Ovary (tissue), 9 donors: ENCODE data around the gene PPARD. TPM values are rescaled to one million over a fixed set of nuclear protein-coding genes. Genes with fewer than 3 reads are reported as not detected.
"Not testable (repeated sequence)": the region's sequence is repeated elsewhere in the genome, so short reads cannot be mapped to it uniquely, and the experiment has no call there.

Source experiments
- DNase-seq, 5 donors: peaks; one replicate each; pipeline ENCODE4 v3.0.0-alpha.2; 2019 to 2020
- H3K27ac ChIP-seq, 2 donors: fragments of 200-600 bp; one replicate each; pipeline versions ENCODE4 v1.5.1 to v1.8.0; 2019 to 2022
- H3K27me3 ChIP-seq: fragments of 200-600 bp; one replicate; pipeline ENCODE4 v1.8.0; 2022
- H3K36me3 ChIP-seq: fragments of 200-600 bp; sonication (generic); one replicate; pipeline ENCODE4 v1.5.1; 2019
- H3K4me1 ChIP-seq: one replicate; pipeline ENCODE4 v1.8.1; 2013; ENCODE audit warnings: mild to moderate bottlenecking, moderate library complexity; ENCODE audit not compliant: insufficient read depth
- H3K4me3 ChIP-seq: fragments of 200-600 bp; sonication (generic); one replicate; pipeline ENCODE4 v1.5.1; 2017
- H3K9me3 ChIP-seq, 2 donors: fragments of 200-600 bp in 1 of 2; sonication (generic) in 1 of 2; one replicate each; pipeline versions ENCODE4 v1.5.1 to v1.8.1; 2013 to 2019; ENCODE audit warnings: mild to moderate bottlenecking in 1 of 2, moderate library complexity in 1 of 2
- EP300 ChIP-seq: sonication (generic); formaldehyde crosslinking; IDR thresholded peaks from one replicate; pipeline ENCODE4 v1.6.1; 2017; ENCODE audit warnings: antibody characterized with exemption
- POLR2A ChIP-seq: fragments of 450-650 bp; IDR thresholded peaks from one replicate; pipeline ENCODE4 v1.6.1; 2017; ENCODE audit warnings: antibody characterized with exemption, mild to moderate bottlenecking, moderate library complexity
- WGBS, 3 donors: extraction: QIAGEN DNeasy Blood & Tissue Kit in 1 of 3; methylation state at CpG; one replicate each; pipeline versions ENCODE4 v1.1.5 to v1.1.7; 2013 to 2017; 5-methylcytosine and 5-hydroxymethylcytosine counted together
- intact Hi-C, 4 donors: fragments of 100-400 bp; cut with DNase I; formaldehyde crosslinking; loops; one replicate each; pipeline versions ENCODE4 v1.11.0 to v1.15.1; 2022 to 2023
- polyA plus RNA-seq, 2 donors: library from polyadenylated mRNA; stranded (reverse); fragments of 200-250 nt in 1 of 2; fragments of 350-450 nt in 1 of 2; fragmentation: Illumina TruSeq in 1 of 2; extraction: RNeasy Lipid Tissue Mini Kit (QIAGEN cat#74804) in 1 of 2; gene quantifications; one replicate each; pipeline ENCODE4 v1.2.3, GENCODE V29; 2013 to 2014
- total RNA-seq, 7 donors: library from RNA; depleted of rRNA in 2 of 7; stranded (reverse); fragments of >200 nt in 2 of 7; fragmentation: NEBNext Ultra II Directional in 3 of 7; extraction: Animal tissue kit (Norgen Biotek cat#: 25700) in 3 of 7; gene quantifications; one replicate each; pipeline versions ENCODE4 v1.1.0 to v1.2.4, GENCODE V29; 2016 to 2023
- TF ChIP-seq, protein P1 (sequence below), 3 donors: fragments of 450-650 bp in 2 of 3; fragments of 200-600 bp in 1 of 3; IDR thresholded peaks; one replicate each; pipeline versions ENCODE4 v1.5.1 to v1.8.0; 2016 to 2022; ENCODE audit warnings: antibody characterized with exemption in 3 of 3, mild to moderate bottlenecking in 1 of 3
- donor health status: DM: no; HTN: no; CAD: no; lungs with moderate emphysema.
- donor health status: DM: no; HTN: no; CAD: no.
- donor health status: Bipolar disorder and iron deficiency.
- donor health status: DM: yes; HTN: yes; CAD: no.
- donor health status: DM: no; HTN: no; CAD: no.
- donor health status: DM: yes; HTN: yes; CAD: no.

Gene PPARD
- total and polyA plus RNA-seq, 9 donors: 7.9 to 55.9 (median 25.0) TPM

DNA sequence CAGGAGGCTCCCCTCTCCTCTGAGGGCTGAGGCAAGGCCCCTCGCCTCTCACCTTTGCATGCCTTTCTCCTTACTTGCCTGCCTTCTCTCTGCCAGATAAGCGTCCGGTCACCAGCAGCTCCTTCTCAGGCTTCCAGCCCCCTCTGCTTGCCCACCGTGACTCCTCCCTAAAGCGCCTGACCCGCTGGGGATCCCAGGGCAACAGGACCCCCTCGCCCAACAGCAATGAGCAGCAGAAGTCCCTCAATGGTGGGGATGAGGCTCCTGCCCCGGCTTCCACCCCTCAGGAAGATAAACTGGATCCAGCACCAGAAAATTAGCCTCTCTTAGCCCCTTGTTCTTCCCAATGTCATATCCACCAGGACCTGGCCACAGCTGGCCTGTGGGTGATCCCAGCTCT lies 21.3 kb upstream of the PPARD start:
- WGBS, 3 donors: 86 to 90% (median 87%) methylated on average over 8 of the region's 8 CpGs
- no peak for DNase-seq

DNA sequence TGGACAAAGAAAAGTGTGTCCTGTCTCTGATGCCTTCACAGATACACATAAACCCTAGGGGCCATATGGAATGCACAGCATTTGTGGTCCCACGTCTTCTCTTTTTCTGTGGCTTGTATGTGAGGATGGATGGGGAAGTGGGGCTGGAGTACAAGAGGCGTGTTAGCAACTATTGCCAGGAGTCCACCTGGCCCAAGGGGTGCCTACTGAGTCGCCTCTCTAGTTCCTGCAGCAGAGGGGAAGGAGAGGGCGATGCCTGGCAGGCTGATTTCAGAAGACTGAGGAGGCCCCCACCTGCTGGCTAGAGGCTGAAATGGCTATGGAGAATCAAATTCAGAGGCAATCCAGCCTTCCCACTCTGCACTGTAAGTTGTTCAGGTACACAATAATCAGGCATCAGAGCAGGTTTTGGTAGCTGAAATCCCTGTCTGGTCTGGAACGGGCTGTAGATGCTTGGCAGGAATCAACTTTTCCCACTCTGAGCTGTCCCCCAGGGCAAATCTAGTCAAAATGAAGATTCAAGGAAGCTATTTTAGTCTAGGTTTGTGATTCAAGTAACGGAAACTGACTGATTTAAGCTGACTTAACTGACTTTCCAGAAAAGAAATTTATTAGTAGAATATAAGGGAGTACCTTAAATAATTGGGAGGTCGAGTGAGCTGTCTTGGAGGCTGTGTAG lies 14.9 kb upstream of the PPARD start:
- no peak overlapping the region for H3K27ac ChIP-seq
- no peaks in the 10 kb centered on the region for H3K4me1 ChIP-seq
- TF ChIP-seq, protein P1, sequence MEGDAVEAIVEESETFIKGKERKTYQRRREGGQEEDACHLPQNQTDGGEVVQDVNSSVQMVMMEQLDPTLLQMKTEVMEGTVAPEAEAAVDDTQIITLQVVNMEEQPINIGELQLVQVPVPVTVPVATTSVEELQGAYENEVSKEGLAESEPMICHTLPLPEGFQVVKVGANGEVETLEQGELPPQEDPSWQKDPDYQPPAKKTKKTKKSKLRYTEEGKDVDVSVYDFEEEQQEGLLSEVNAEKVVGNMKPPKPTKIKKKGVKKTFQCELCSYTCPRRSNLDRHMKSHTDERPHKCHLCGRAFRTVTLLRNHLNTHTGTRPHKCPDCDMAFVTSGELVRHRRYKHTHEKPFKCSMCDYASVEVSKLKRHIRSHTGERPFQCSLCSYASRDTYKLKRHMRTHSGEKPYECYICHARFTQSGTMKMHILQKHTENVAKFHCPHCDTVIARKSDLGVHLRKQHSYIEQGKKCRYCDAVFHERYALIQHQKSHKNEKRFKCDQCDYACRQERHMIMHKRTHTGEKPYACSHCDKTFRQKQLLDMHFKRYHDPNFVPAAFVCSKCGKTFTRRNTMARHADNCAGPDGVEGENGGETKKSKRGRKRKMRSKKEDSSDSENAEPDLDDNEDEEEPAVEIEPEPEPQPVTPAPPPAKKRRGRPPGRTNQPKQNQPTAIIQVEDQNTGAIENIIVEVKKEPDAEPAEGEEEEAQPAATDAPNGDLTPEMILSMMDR (IDR thresholded peaks at IDR 0.05): peak in 1 of 3 donors; percentile 30
- no peak for TF ChIP-seq EP300
- no peak for TF ChIP-seq POLR2A
- no peak overlapping the region for H3K4me3 ChIP-seq
- 39 to 49% (median 47%) methylated on average over 7 of the region's 7 CpGs for WGBS, 3 donors
- H3K9me3 ChIP-seq: no peaks in the 10 kb centered on the region
- DNase-seq: peak in 3 of 5 donors; percentile 32 to 56 (median 44)
- H3K27me3 ChIP-seq: no peaks in the 10 kb centered on the region
- no peaks in the 10 kb centered on the region for H3K36me3 ChIP-seq
- intact Hi-C loops: no loop called here

More for the DNA sequence above, 21.3 kb upstream of the PPARD start:
- Histone ChIP-seq H3K9me3 (no peaks in the 10 kb centered on the region), H3K27ac (no peak overlapping the region), H3K4me1 (no peaks in the 10 kb centered on the region), H3K27me3 (no peaks in the 10 kb centered on the region), H3K4me3 (no peak overlapping the region), H3K36me3 (no peaks in the 10 kb centered on the region)
- intact Hi-C loops: no loop called here
- TF ChIP-seq, protein P1 (IDR thresholded peaks at IDR 0.05): no peak
- no peak for TF ChIP-seq POLR2A
- no peak for TF ChIP-seq EP300

DNA sequence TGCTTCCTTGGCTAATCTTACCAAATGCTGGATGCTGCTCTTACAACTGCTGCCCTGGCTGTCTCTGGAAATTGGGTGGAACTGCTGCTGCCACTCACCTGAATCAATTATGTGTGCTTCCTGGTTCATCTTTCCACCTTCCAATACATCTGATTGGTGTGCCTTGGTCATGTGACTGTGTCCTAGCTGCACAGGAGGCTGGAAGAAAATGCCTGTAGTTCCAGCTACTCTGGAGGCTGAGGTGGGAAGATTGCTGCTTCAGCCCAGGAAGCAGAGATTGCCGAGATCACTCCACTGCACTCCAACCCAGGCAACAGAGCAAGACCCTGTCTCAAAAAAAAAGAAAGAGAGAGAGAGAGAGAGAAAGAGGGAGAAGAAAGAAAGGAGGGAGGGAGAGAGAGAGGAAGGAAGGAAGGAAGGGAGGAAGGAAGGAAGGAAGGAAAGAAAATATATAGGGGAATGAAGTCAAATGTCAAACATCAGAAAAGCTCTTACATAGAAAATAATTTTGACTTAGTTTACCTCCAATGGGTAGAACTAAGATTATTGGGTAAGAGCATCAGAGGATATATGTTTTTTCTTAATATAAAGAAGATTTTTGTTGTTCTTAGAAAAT lies 14.1 kb upstream of the PPARD start:
- TF ChIP-seq POLR2A: no peak
- TF ChIP-seq, protein P1 (IDR thresholded peaks at IDR 0.05): no peak
- Histone ChIP-seq H3K27ac (no peak overlapping the region), H3K36me3 (no peaks in the 10 kb centered on the region), H3K9me3 (no peaks in the 10 kb centered on the region), H3K27me3 (no peaks in the 10 kb centered on the region), H3K4me1 (no peaks in the 10 kb centered on the region), H3K4me3 (no peak overlapping the region)
- DNase-seq: no peak
- 90 to 100% (median 100%) methylated on average over 1 of the region's 1 CpG for WGBS, 3 donors
- intact Hi-C loops: no loop called here

DNA sequence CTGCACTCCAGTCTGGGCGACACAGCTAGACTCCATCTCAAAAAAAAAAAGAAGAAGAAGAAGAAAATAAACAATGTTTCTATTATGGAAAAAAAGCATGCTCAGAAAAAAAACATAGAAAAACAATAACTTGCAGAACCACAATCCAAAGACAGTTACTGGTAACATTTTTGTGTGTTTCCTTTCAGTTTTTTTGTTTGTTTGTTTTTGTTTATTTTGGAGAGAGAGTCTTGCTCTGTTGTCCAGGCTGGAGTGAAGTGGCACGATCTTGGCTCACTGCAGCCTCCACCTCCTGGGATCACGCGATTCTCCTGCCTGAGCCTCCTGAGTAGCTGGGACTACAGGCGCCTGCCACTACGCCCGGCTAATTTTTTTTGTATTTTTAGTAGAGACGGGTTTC lies 13.4 kb upstream of the PPARD start:
- H3K4me1 ChIP-seq, H3K27ac ChIP-seq, DNase-seq, H3K27me3 ChIP-seq, H3K36me3 ChIP-seq, H3K4me3 ChIP-seq, intact Hi-C loops, H3K9me3 ChIP-seq: not testable (repeated sequence)
- 87 to 91% (median 88%) methylated on average over 8 of the region's 8 CpGs for WGBS, 3 donors

DNA sequence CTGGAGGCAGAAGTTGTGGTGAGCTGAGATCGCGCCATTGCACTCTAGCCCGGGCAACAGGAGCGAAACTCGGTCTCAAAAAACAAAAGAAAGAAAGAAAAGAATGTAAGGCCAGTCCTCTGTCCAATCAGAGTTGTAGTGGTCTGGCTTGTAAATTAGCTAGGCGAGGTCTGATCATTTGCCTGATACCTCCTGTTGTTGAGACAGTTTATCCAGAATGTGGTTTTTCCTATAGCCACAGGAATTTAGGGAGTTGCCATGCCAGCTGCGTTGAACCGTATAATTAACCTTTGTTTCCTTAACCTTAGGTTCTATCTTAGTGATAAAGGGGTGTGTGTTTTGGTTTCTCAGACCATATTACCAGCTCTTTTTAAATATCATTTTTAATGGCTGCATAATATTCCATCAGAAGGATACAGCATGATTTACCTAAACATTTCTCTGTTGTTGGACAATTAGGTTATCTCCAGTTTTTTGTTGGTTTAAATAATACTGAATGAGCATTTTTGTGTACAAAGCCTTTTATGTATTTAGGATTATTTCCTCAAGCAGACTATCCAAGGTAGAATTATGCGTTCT lies 11.7 kb upstream of the PPARD start:
- no peak for DNase-seq
- no peaks in the 10 kb centered on the region for H3K27me3 ChIP-seq
- intact Hi-C loops: no loop called here
- TF ChIP-seq, protein P1 (IDR thresholded peaks at IDR 0.05): no peak
- TF ChIP-seq POLR2A (no peak), EP300 (no peak)
- 77 to 80% (median 78%) methylated on average over 9 of the region's 9 CpGs for WGBS, 3 donors
- H3K36me3 ChIP-seq: no peaks in the 10 kb centered on the region
- no peaks in the 10 kb centered on the region for H3K9me3 ChIP-seq
- H3K27ac ChIP-seq: no peak overlapping the region
- no peak overlapping the region for H3K4me3 ChIP-seq
- H3K4me1 ChIP-seq: no peaks in the 10 kb centered on the region

DNA sequence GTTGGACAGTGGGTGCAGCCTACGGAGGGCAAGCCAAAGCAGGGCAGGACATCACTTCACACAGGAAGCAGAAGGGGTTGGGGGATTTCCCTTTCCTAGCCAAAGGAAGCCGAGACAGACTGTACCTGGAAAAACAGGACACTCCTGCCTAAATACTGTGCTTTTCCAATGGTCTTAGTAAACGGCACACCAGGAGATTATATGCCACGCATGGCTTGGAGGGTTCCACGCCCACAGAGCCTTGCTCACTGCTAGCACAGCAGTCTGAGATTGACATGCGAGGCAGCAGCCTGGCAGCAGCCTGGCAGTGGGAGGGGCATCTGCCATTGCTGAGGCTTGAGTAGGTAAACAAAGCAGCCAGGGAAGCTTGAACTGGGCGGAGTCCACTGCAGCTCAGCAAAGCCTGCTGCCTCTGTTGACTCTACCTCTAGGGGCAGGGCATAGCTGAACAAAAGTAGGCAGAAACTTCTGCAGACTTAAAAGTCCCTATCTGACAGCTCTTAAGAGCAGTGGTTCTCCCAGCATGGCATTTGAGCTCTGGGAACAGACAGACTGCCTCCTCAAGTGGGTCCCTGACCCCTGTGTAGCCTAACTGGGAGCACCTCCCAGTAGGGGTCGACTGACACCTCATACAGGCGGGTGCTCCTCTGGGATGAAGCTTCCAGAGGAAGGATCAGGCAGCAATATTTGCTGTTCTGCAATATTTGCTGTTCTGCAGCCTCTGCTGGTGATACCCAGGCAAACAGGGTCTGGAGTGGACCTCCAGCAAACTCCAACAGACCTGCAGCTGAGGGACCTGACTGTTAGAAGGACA lies 10.1 kb upstream of the PPARD start:
- H3K27me3 ChIP-seq, H3K36me3 ChIP-seq, H3K9me3 ChIP-seq, intact Hi-C loops, DNase-seq, H3K4me1 ChIP-seq, H3K4me3 ChIP-seq, H3K27ac ChIP-seq: not testable (repeated sequence)
- 77 to 83% (median 80%) methylated on average over 9 of the region's 9 CpGs for WGBS, 3 donors
